Cortex of kidney (tissue), 1 donor: ENCODE data around the gene NEB.
"Not testable (repeated sequence)": the region's sequence is repeated elsewhere in the genome, so short reads cannot be mapped to it uniquely, and the experiment has no call there.

ENCODE experiments used
- DNase-seq: peaks from one replicate; lab custom pipeline; 2025; lab: John Stamatoyannopoulos, UW

The NEB gene

GRCh38 chr2:151651274-151651673 lies 83.0 kb downstream of the NEB start:
- DNase-seq, result no peak

- DNase-seq, result no peak
Observed at GRCh38 chr2:151650456-151650855, 83.8 kb downstream of the NEB start.

- DNase-seq, result no peak
Observed at GRCh38 chr2:151649966-151650365, 84.3 kb downstream of the NEB start.

- DNase-seq, result no peak
Observed at GRCh38 chr2:151649400-151649799, 84.9 kb downstream of the NEB start.

- DNase-seq, result not testable (repeated sequence)
Observed at GRCh38 chr2:151646512-151646911, 87.8 kb downstream of the NEB start.

GRCh38 chr2:151644580-151644979 lies 89.7 kb downstream of the NEB start:
- DNase-seq, result no peak

- DNase-seq, result not testable (repeated sequence)
Observed at GRCh38 chr2:151641895-151642294, 92.4 kb downstream of the NEB start.

- no peak for DNase-seq
Observed at GRCh38 chr2:151640087-151640486, 94.2 kb downstream of the NEB start.

- DNase-seq, result no peak
Observed at GRCh38 chr2:151638990-151639389, 95.3 kb downstream of the NEB start.

GRCh38 chr2:151638191-151638933 lies 95.9 kb downstream of the NEB start:
- no peak for DNase-seq

- no peak for DNase-seq
Observed at GRCh38 chr2:151637271-151637781, 97.0 kb downstream of the NEB start.

- no peak for DNase-seq
Observed at GRCh38 chr2:151634736-151635467, 99.4 kb downstream of the NEB start.

GRCh38 chr2:151632993-151633565 lies 101.2 kb downstream of the NEB start:
- no peak for DNase-seq

- no peak for DNase-seq
Observed at GRCh38 chr2:151630372-151630771, 103.9 kb downstream of the NEB start.

GRCh38 chr2:151627353-151627752 lies 106.9 kb downstream of the NEB start:
- DNase-seq, result no peak

GRCh38 chr2:151624271-151624670 lies 110.0 kb downstream of the NEB start:
- DNase-seq, result no peak

GRCh38 chr2:151623631-151624030 lies 110.6 kb downstream of the NEB start:
- no peak for DNase-seq

GRCh38 chr2:151620761-151621160 lies 113.5 kb downstream of the NEB start:
- DNase-seq, result no peak

- no peak for DNase-seq
Observed at GRCh38 chr2:151619337-151619989, 114.8 kb downstream of the NEB start.

GRCh38 chr2:151616760-151617339 lies 117.4 kb downstream of the NEB start:
- no peak for DNase-seq

- no peak for DNase-seq
Observed at GRCh38 chr2:151614606-151615306, 119.5 kb downstream of the NEB start.
